Daoy (cell line): ENCODE results near the gene C3. TPM values are rescaled to one million over a fixed set of nuclear protein-coding genes. Genes with fewer than 3 reads are reported as not detected.
"Not testable (repeated sequence)": the region's sequence is repeated elsewhere in the genome, so short reads cannot be mapped to it uniquely, and the experiment has no call there.

Experiments used
- DNase-seq: peaks from one replicate; pipeline ENCODE4 v3.0.0-alpha.2; 2015; ENCODE audit warnings: low read depth
- total RNA-seq: library from RNA; depleted of rRNA; stranded (reverse); fragments of >200 nt; shearing (Covaris generic); gene quantifications from 2 replicates; pipeline ENCODE4 v1.2.3, GENCODE V29; 2014

The C3 gene
- total RNA-seq, 1 experiment from 2014 or later: 7.9 TPM

GRCh38 chr19:6713773-6714692 is 6.4 kb downstream of the C3 start:
- no peak for DNase-seq

GRCh38 chr19:6712692-6713670 is 7.5 kb downstream of the C3 start:
- DNase-seq: no peak

- DNase-seq: no peak
These were observed 8.2 kb downstream of the C3 start for GRCh38 chr19:6712231-6712630.

- no peak for DNase-seq
These were observed 8.8 kb downstream of the C3 start for GRCh38 chr19:6711605-6712004.

GRCh38 chr19:6711078-6711361 is 9.4 kb downstream of the C3 start:
- DNase-seq: no peak

GRCh38 chr19:6710273-6711077 is 10.0 kb downstream of the C3 start:
- DNase-seq: no peak

GRCh38 chr19:6709549-6709948 is 10.9 kb downstream of the C3 start:
- no peak for DNase-seq

GRCh38 chr19:6708913-6709312 is 11.5 kb downstream of the C3 start:
- DNase-seq: not testable (repeated sequence)

- no peak for DNase-seq
These were observed 12.1 kb downstream of the C3 start for GRCh38 chr19:6708346-6708745.

- no peak for DNase-seq
These were observed 12.8 kb downstream of the C3 start for GRCh38 chr19:6707658-6708018.

GRCh38 chr19:6707011-6707657 is 13.3 kb downstream of the C3 start:
- no peak for DNase-seq

- DNase-seq: no peak
These were observed 13.9 kb downstream of the C3 start for GRCh38 chr19:6706633-6706958.

- no peak for DNase-seq
These were observed 14.4 kb downstream of the C3 start for GRCh38 chr19:6705931-6706632.

- DNase-seq: no peak
These were observed 19.7 kb downstream of the C3 start for GRCh38 chr19:6700586-6701316.

GRCh38 chr19:6699935-6700334 is 20.5 kb downstream of the C3 start:
- no peak for DNase-seq

GRCh38 chr19:6697291-6697690 is 23.2 kb downstream of the C3 start:
- no peak for DNase-seq

- DNase-seq: no peak
These were observed 24.1 kb downstream of the C3 start for GRCh38 chr19:6696239-6696820.

GRCh38 chr19:6694147-6694815 is 26.2 kb downstream of the C3 start:
- DNase-seq: no peak

GRCh38 chr19:6693681-6694080 is 26.8 kb downstream of the C3 start:
- no peak for DNase-seq
